Chondrocyte (in vitro differentiated cells): ENCODE results near the gene AUTS2. TPM values are rescaled to one million over a fixed set of nuclear protein-coding genes. Genes with fewer than 3 reads are reported as not detected.

ENCODE experiments used
- DNase-seq: peaks from one replicate; pipeline ENCODE4 v3.0.0; 2021; ENCODE audit warnings: mixed read lengths, low spot score
- H3K27ac Mint-ChIP-seq: one replicate; pipeline ENCODE4 v1.8.0; 2021; ENCODE audit warnings: mild to moderate bottlenecking, moderate library complexity, mixed read lengths; ENCODE audit not compliant: unreplicated experiment
- H3K27me3 Mint-ChIP-seq: 2 replicates; pipeline ENCODE4 v1.8.0; 2021; ENCODE audit warnings: low read depth, mixed read lengths
- H3K36me3 Mint-ChIP-seq: 2 replicates; pipeline ENCODE4 v1.8.0; 2021; ENCODE audit warnings: low read depth, mixed read lengths
- H3K4me1 Mint-ChIP-seq: 2 replicates; pipeline ENCODE4 v1.8.0; 2021; ENCODE audit warnings: low read depth, mild to moderate bottlenecking, mixed read lengths
- H3K4me3 Mint-ChIP-seq: one replicate; pipeline ENCODE4 v1.8.0; 2021; ENCODE audit warnings: mild to moderate bottlenecking, moderate library complexity, mixed read lengths; ENCODE audit not compliant: unreplicated experiment
- H3K9me3 Mint-ChIP-seq: 2 replicates; pipeline ENCODE4 v1.8.0; 2021; ENCODE audit warnings: low read depth, mixed read lengths
- total RNA-seq: library from RNA; stranded (reverse); gene quantifications from 3 replicates; pipeline ENCODE4 v1.2.1, GENCODE V29; 2021
- TF ChIP-seq, protein P1 (sequence below): fragments of 200-600 bp; sonication (generic); IDR thresholded peaks from 2 replicates; pipeline ENCODE4 v1.5.0; 2021; ENCODE audit warnings: antibody characterized with exemption, mild to moderate bottlenecking, moderate library complexity

AUTS2 gene
- total RNA-seq, 1 donor from 2014 or later: 31.5 TPM

- TF ChIP-seq, protein P1, sequence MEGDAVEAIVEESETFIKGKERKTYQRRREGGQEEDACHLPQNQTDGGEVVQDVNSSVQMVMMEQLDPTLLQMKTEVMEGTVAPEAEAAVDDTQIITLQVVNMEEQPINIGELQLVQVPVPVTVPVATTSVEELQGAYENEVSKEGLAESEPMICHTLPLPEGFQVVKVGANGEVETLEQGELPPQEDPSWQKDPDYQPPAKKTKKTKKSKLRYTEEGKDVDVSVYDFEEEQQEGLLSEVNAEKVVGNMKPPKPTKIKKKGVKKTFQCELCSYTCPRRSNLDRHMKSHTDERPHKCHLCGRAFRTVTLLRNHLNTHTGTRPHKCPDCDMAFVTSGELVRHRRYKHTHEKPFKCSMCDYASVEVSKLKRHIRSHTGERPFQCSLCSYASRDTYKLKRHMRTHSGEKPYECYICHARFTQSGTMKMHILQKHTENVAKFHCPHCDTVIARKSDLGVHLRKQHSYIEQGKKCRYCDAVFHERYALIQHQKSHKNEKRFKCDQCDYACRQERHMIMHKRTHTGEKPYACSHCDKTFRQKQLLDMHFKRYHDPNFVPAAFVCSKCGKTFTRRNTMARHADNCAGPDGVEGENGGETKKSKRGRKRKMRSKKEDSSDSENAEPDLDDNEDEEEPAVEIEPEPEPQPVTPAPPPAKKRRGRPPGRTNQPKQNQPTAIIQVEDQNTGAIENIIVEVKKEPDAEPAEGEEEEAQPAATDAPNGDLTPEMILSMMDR: no peak
- Mint-ChIP-seq H3K36me3 (no peaks in the 10 kb centered on the region), H3K9me3 (no peaks in the 10 kb centered on the region), H3K4me3 (no peak overlapping the region), H3K27ac (no peak overlapping the region), H3K4me1 (peaks cover 6% of the 10 kb centered on the region), H3K27me3 (no peaks in the 10 kb centered on the region)
- DNase-seq: no peak
Observed at GRCh38 chr7:69685293-69685631, 87.0 kb downstream of the AUTS2 start.

DNA sequence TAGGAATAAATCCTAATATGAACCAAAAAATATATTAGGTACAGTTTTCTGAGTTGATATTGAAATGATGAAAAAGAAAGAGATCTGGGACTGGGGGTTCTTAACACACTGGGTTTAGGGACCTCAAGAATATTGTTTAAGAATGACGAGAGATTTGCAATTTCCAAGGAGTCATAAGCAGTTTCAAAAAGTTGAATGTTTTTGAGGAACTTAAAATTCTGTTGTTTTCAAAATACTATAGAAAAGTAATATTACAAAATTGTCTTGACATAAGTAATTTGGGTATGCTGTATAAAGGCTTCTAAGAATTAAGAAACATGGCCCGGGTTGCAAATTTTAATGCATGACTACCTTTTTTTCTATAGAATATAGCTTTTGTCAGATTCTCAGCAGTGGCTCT lies 88.1 kb downstream of the AUTS2 start:
- no peak for DNase-seq
- Mint-ChIP-seq H3K36me3 (no peaks in the 10 kb centered on the region), H3K9me3 (no peaks in the 10 kb centered on the region), H3K27me3 (no peaks in the 10 kb centered on the region), H3K4me3 (no peak overlapping the region), H3K4me1 (peaks cover 6% of the 10 kb centered on the region), H3K27ac (no peak overlapping the region)
- TF ChIP-seq, protein P1: no peak

GRCh38 chr7:69687739-69688433 lies 89.6 kb downstream of the AUTS2 start:
- TF ChIP-seq, protein P1: no peak
- Mint-ChIP-seq H3K4me3 (no peak overlapping the region), H3K4me1 (peaks cover under 1% of the 10 kb centered on the region), H3K27ac (no peak overlapping the region), H3K27me3 (no peaks in the 10 kb centered on the region), H3K9me3 (no peaks in the 10 kb centered on the region), H3K36me3 (no peaks in the 10 kb centered on the region)
- no peak for DNase-seq

GRCh38 chr7:69690329-69690728 lies 92.1 kb downstream of the AUTS2 start:
- Mint-ChIP-seq H3K9me3 (no peaks in the 10 kb centered on the region), H3K4me1 (peaks cover 7% of the 10 kb centered on the region), H3K27ac (no peak overlapping the region), H3K27me3 (no peaks in the 10 kb centered on the region), H3K4me3 (no peak overlapping the region), H3K36me3 (no peaks in the 10 kb centered on the region)
- no peak for DNase-seq
- TF ChIP-seq, protein P1: no peak

GRCh38 chr7:69691327-69691726 lies 93.1 kb downstream of the AUTS2 start:
- no peak overlapping the region for H3K27ac Mint-ChIP-seq
- no peaks in the 10 kb centered on the region for H3K27me3 Mint-ChIP-seq
- H3K4me1 Mint-ChIP-seq: peaks cover 7% of the 10 kb centered on the region
- no peak for DNase-seq
- H3K4me3 Mint-ChIP-seq: no peak overlapping the region
- no peaks in the 10 kb centered on the region for H3K9me3 Mint-ChIP-seq
- no peaks in the 10 kb centered on the region for H3K36me3 Mint-ChIP-seq
- TF ChIP-seq, protein P1: no peak
